GM19324 (cell line): ENCODE measurements around the gene ADARB1.

Experiments
- ATAC-seq: cut with Tn5 transposase; IDR thresholded peaks from one replicate; pipeline ENCODE4 v1.9.1; 2021; ENCODE audit warnings: mild to moderate bottlenecking, moderate library complexity; ENCODE audit not compliant: unreplicated experiment, low FRiP score

ADARB1 gene

GRCh38 chr21:45258466-45258865 is 184.1 kb downstream of the ADARB1 start:
- ATAC-seq, result no peak

GRCh38 chr21:45259206-45259840 is 184.9 kb downstream of the ADARB1 start:
- no peak for ATAC-seq

- ATAC-seq, result no peak
These were observed 185.9 kb downstream of the ADARB1 start for GRCh38 chr21:45260191-45260825.

GRCh38 chr21:45261093-45261492 is 186.7 kb downstream of the ADARB1 start:
- no peak for ATAC-seq

- no peak for ATAC-seq
These were observed 187.7 kb downstream of the ADARB1 start for GRCh38 chr21:45262041-45262581.

GRCh38 chr21:45262616-45263015 is 188.2 kb downstream of the ADARB1 start:
- no peak for ATAC-seq

- no peak for ATAC-seq
These were observed 189.2 kb downstream of the ADARB1 start for GRCh38 chr21:45263534-45263933.

- ATAC-seq, result no peak
These were observed 189.9 kb downstream of the ADARB1 start for GRCh38 chr21:45264146-45264911.

GRCh38 chr21:45264912-45265515 is 190.6 kb downstream of the ADARB1 start:
- ATAC-seq, result no peak

- ATAC-seq, result no peak
These were observed 191.5 kb downstream of the ADARB1 start for GRCh38 chr21:45265721-45266517.

- ATAC-seq, result no peak
These were observed 192.4 kb downstream of the ADARB1 start for GRCh38 chr21:45266518-45267389.

- no peak for ATAC-seq
These were observed 193.0 kb downstream of the ADARB1 start for GRCh38 chr21:45267390-45267760.

GRCh38 chr21:45269861-45270260 is 195.5 kb downstream of the ADARB1 start:
- no peak for ATAC-seq

GRCh38 chr21:45270306-45270821 is 196.0 kb downstream of the ADARB1 start:
- ATAC-seq, result no peak
